Activated T-helper 1 cell treated with anti-CD3 and anti-CD28 coated beads, Interleukin-12 subunit alpha, Interleukin-12 subunit beta, Interleukin-2, Interleukin-4 antibody, amounts not matched to agents 30 ng/mL and 10 ng/mL and 1 ng/mL, durations not matched to agents 14 hours and 24 hours and 36 hours (primary cell): ENCODE results near the gene IFNA5. TPM values are rescaled to one million over a fixed set of nuclear protein-coding genes. Genes with fewer than 3 reads are reported as not detected.

ENCODE experiments used
- DNase-seq: peaks from one replicate; pipeline ENCODE4 v3.0.0; 2021; ENCODE audit warnings: low spot score
- H3K27ac Mint-ChIP-seq: one replicate; pipeline ENCODE4 v1.8.0; 2021; ENCODE audit warnings: mild to moderate bottlenecking, mixed read lengths
- H3K27me3 Mint-ChIP-seq: one replicate; pipeline ENCODE4 v1.8.0; 2022; ENCODE audit warnings: mild to moderate bottlenecking, moderate library complexity, mixed read lengths; ENCODE audit not compliant: insufficient read depth
- H3K36me3 Mint-ChIP-seq: one replicate; pipeline ENCODE4 v1.8.0; 2021; ENCODE audit warnings: low read depth, mixed read lengths
- H3K4me1 Mint-ChIP-seq: one replicate; pipeline ENCODE4 v1.8.0; 2021; ENCODE audit warnings: low read depth, mixed read lengths
- H3K4me3 Mint-ChIP-seq: one replicate; pipeline ENCODE4 v1.8.0; 2021; ENCODE audit warnings: mild to moderate bottlenecking, moderate library complexity, mixed read lengths
- H3K9me3 Mint-ChIP-seq: one replicate; pipeline ENCODE4 v1.8.0; 2021; ENCODE audit warnings: mixed read lengths
- intact Hi-C: fragments of 100-400 bp; cut with micrococcal nuclease; formaldehyde crosslinking; loops from one replicate; pipeline ENCODE4 v1.15.1; 2024
- total RNA-seq: library from RNA; stranded (reverse); gene quantifications from 2 replicates; pipeline ENCODE4 v1.2.3, GENCODE V29; 2022

The IFNA5 gene
- total RNA-seq, 1 donor from 2014 or later = not detected

DNA sequence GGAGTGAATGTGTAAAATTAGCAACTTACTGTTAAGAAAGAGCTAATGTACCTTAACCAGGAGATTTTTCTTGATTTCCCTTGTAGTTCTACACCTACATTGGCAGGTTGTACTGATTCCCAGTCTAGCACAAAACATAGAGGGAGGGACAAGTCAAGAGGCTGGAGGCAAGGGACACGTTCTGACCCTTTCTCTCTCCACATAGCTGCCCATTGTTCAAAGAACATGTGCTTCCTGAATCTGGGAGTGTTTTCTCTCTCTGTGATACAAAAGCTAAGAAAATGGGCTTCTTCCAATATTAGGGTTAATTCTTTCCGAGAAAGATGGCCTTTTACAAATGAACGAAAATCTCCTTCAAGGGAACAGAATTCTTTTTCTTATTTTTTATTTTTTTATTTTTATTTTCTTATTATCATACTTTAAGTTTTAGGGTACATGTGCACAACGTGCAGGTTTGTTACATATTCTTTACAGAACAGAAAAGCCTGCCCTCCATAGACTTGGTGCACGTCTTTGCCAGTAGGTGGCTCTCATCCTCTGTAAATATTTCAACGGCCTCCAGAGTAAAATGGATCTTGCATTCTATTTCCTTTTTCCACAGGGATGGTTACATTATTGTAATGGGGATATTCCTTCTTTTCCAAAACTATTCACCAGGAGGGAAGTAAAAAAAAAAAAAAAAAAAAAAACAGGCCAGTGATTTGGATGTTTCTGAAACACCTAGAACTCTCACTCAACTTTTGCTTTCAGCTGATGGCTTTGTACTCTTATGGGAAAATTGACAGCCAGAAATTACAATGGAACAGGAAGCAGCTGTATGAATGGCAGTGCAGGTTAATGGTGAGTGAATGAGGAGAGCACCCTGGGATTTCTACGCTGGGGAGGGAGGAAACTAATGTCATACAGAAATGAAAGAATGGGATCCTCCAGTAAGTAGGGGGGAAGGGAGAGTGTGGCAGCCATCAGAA is 13.1 kb upstream of the IFNA5 start:
- Mint-ChIP-seq H3K4me3 (no peak overlapping the region), H3K27ac (no peak overlapping the region), H3K9me3 (no peaks in the 10 kb centered on the region), H3K27me3 (peaks cover 22% of the 10 kb centered on the region), H3K36me3 (peaks cover 15% of the 10 kb centered on the region), H3K4me1 (peaks cover 4% of the 10 kb centered on the region)
- no peak for DNase-seq
- intact Hi-C loops = loop anchor here (1.0 kb wide), 3 partner anchors 78 to 471 kb away; no protein-coding TSS in a partner anchor

DNA sequence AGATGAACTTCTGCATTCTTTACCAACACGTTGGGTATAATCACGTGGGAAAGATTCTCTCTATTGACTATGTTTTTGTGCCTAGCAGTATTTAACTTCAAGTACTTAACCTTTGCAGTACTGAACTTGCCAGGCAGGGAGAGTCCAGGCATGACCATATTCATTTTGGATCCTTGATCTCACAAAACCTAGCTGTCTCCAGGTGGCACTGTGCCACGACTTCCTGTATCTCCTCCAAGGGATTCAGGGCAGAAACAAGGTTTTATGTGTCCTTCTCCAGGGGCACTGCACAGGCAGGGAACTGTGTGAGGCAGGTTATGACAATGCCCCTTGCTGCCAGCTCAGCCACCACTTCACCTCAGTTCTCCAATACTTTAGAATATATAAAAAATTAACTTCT is 11.7 kb upstream of the IFNA5 start:
- Mint-ChIP-seq H3K36me3 (peaks cover 6% of the 10 kb centered on the region), H3K9me3 (no peaks in the 10 kb centered on the region), H3K27me3 (peaks cover 24% of the 10 kb centered on the region), H3K4me1 (peaks cover 4% of the 10 kb centered on the region), H3K27ac (no peak overlapping the region), H3K4me3 (no peak overlapping the region)
- no peak for DNase-seq
- intact Hi-C loops = no loop called here

DNA sequence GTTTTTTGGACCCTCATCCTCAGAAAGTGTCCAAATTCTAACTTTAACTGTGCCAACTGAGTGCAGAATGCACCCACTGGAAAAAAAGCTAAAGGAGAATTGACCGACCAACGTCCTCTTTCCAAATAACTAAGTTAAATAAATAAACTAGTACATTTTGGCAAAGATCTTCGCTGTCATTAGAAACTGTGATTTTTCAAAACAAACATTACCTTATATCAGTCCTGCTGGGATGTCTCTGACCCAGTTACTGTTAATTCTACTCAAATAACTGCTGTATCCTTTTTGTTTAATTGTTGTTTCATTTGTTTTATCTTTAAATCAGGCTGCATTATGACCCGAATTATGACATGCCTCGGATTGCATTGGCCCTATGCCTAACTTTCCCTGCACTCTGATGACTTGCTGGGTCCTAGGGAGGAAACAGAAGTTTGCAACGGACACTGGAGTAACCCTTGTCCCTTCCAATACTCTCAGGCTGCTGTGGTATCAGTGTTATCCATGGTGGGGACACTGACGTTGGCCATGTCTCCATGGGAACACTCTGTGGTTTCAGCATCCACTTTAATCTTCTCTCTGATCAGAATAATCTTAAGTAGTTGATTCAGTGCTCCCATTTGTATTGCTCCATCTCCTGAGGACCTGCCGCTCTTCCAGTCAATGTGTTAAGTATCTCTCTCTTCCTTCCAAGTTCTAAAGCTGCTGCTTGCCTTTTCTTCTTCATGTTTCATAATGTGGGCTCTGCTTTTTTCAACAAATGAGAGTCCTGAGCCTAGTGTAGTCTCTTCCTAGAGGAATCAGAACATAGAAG is 11.1 kb upstream of the IFNA5 start:
- Mint-ChIP-seq H3K4me1 (peaks cover 4% of the 10 kb centered on the region), H3K27ac (no peak overlapping the region), H3K4me3 (no peak overlapping the region), H3K9me3 (no peaks in the 10 kb centered on the region), H3K27me3 (peaks cover 24% of the 10 kb centered on the region), H3K36me3 (peaks cover 6% of the 10 kb centered on the region)
- intact Hi-C loops = no loop called here
- no peak for DNase-seq

DNA sequence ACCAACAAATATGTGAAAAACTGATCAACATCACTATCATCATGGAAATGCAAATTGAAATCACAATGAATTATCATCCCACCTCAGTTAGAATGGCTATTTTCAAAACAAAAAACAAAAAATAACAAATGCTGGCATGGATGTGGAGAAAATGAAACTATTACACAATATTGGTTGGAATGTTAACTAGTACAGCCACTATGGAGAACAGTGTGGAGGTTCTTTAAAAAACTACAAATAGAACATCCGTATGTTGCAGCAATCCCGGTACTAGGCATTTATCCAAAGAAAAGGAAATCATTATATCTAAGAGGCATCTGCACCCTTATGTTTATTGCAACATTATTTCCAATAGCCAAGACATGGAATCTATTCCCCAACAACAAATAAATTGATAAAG is 9.0 kb upstream of the IFNA5 start:
- Mint-ChIP-seq H3K4me3 (no peak overlapping the region), H3K36me3 (no peaks in the 10 kb centered on the region), H3K27me3 (peaks cover 24% of the 10 kb centered on the region)

DNA sequence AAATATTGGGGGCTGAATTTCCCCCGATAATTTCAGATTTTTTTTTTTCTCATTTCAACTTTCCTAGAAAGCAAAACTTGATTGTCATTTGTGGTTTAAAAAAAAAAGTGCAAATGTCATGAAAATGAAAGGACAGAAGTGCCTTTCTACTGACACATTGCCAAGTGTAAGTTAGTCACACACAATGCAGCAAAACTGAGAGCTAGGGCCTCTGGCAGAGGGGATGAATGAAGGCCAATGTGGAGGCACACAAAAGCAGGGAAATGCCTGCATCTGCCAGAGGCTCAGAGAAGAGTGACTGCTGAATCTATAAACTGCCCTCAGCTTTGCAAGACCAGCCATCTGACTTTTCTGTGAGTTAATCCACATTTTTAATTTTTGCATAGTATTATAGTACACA is 6.8 kb upstream of the IFNA5 start:
- intact Hi-C loops = no loop called here
- Mint-ChIP-seq H3K27ac (no peak overlapping the region), H3K9me3 (no peaks in the 10 kb centered on the region), H3K27me3 (peaks cover 28% of the 10 kb centered on the region), H3K4me3 (no peak overlapping the region), H3K36me3 (no peaks in the 10 kb centered on the region), H3K4me1 (no peaks in the 10 kb centered on the region)
- no peak for DNase-seq

More for the DNA sequence above, 9.0 kb upstream of the IFNA5 start:
- Mint-ChIP-seq H3K4me1 (peaks cover 4% of the 10 kb centered on the region), H3K27ac (no peak overlapping the region), H3K9me3 (no peaks in the 10 kb centered on the region)
- intact Hi-C loops = no loop called here
- DNase-seq = no peak

DNA sequence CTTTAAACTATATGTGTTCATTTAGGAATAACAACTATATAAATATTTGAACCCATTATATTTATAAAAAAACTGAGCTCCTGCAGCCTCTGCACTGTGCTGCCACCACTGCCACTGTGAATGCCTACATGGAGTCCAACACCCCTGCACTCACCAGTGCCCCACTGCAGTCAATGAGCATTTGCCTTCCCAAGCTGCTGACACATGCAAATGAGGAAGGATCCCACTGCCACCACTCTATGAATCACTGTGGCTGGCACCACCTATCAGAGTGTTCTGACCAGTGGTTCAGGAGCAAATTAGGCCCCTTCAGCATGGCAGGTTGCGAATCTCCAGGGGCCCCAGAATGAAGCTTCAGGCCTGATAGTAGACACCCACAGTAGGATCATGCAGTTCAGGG is 9.1 kb downstream of the IFNA5 start:
- Mint-ChIP-seq H3K4me3 (no peak overlapping the region), H3K9me3 (no peaks in the 10 kb centered on the region), H3K27ac (no peak overlapping the region), H3K27me3 (peaks cover 8% of the 10 kb centered on the region), H3K36me3 (no peaks in the 10 kb centered on the region), H3K4me1 (peaks cover 4% of the 10 kb centered on the region)
- DNase-seq = no peak
- intact Hi-C loops = no loop called here

DNA sequence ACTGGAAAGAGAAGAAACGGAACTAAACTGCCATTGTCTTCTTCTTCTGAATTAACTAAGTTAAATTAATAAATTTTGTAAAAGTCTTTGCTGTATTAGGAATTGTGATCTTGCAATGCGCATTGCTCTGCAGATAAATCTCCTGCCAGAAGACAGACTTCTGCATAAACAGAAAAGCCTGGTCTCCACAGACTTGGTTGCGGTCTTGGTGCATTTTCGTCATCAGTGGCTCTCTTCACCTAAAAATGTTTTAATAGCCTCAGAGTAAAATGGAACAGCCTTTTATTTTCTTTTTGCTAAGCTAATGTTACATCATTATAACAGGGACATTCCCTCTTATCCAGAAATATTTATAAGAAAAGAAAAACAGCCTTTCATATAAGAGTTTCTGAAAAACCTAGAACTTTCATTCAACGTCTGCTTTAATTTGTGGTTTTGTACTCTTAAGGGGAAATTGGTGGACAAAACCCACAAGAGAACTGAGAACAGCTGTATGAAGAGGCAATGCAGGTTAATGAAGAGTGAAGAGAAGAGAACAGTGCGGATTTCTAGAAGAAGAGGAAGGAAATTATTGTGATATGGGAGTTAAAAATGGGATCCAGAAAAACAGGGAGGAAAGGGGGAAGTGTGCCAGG is 10.1 kb downstream of the IFNA5 start:
- intact Hi-C loops = no loop called here
- Mint-ChIP-seq H3K4me3 (no peak overlapping the region), H3K9me3 (no peaks in the 10 kb centered on the region), H3K4me1 (peaks cover 4% of the 10 kb centered on the region), H3K27me3 (peaks cover 11% of the 10 kb centered on the region), H3K36me3 (no peaks in the 10 kb centered on the region), H3K27ac (no peak overlapping the region)
- no peak for DNase-seq

DNA sequence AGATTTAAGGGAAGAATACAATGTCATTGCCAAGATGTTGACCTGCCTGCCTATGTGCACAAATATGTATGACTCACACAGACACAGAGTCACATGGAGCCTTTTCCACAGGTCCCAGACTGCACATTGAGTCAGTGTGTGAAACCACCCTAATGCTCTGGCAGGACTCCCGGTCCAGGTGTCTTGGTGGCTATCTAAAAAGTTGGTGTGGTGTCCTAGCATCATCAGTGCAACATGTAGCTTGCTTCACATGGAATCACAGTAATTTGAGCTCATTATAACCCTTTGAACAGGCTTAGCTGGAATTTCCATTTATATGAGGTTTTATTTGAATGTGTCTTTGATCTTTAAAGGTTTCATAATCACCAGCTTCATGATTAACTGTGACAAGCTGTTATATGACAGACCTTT is 10.7 kb downstream of the IFNA5 start:
- Mint-ChIP-seq H3K27me3 (peaks cover 11% of the 10 kb centered on the region), H3K9me3 (no peaks in the 10 kb centered on the region), H3K4me3 (no peak overlapping the region), H3K27ac (no peak overlapping the region), H3K4me1 (peaks cover 4% of the 10 kb centered on the region), H3K36me3 (no peaks in the 10 kb centered on the region)
- no peak for DNase-seq
- intact Hi-C loops = no loop called here

DNA sequence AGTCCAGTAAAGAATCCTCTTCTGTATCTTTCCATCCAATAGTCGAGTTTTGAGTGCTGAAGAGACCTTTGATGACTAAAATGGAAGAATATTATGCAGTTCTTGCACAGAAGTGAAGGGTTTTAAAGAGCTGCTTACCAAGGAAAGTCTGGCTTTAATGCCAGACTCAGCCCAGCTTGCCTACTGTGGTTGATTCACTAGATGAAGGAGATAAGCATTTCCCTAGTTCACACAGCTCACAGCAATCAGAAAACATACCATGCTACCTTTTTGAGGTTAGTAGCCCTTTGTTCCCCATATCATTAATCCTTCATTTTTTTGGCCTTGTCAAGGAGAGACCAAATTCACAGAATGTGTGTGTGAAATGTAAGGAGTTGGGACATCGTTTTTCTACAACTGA is 15.3 kb downstream of the IFNA5 start:
- H3K9me3 Mint-ChIP-seq = no peaks in the 10 kb centered on the region
- no peak overlapping the region for H3K27ac Mint-ChIP-seq
- H3K4me1 Mint-ChIP-seq = peaks cover 4% of the 10 kb centered on the region

DNA sequence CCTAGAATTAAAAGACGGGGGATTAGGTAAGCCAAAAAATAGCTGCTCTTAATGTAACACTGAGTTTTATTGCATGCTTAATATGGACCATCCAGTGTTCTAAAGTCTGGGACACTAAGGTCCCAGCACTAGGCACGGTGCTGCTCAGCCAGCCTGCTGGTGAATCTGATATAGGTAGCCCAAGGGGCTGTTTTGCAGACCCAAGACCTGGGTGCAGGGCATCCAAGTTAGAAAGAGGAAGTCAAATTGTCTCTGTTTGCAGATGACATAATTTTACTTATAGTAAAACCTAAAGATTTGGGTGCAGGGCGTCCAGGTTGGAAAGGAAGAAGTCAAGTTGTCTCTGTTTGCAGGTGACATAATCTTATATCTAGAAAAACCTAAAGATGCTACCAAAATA is 17.8 kb downstream of the IFNA5 start:
- H3K4me1 Mint-ChIP-seq = no peaks in the 10 kb centered on the region
- peaks cover 13% of the 10 kb centered on the region for H3K27me3 Mint-ChIP-seq
- intact Hi-C loops = no loop called here
- no peaks in the 10 kb centered on the region for H3K36me3 Mint-ChIP-seq
- H3K4me3 Mint-ChIP-seq = no peak overlapping the region
- no peak overlapping the region for H3K27ac Mint-ChIP-seq
- no peaks in the 10 kb centered on the region for H3K9me3 Mint-ChIP-seq
- DNase-seq = no peak

More for the DNA sequence above, 15.3 kb downstream of the IFNA5 start:
- intact Hi-C loops = no loop called here
- DNase-seq = no peak
- Mint-ChIP-seq H3K36me3 (no peaks in the 10 kb centered on the region), H3K27me3 (peaks cover 21% of the 10 kb centered on the region), H3K4me3 (no peak overlapping the region)

DNA sequence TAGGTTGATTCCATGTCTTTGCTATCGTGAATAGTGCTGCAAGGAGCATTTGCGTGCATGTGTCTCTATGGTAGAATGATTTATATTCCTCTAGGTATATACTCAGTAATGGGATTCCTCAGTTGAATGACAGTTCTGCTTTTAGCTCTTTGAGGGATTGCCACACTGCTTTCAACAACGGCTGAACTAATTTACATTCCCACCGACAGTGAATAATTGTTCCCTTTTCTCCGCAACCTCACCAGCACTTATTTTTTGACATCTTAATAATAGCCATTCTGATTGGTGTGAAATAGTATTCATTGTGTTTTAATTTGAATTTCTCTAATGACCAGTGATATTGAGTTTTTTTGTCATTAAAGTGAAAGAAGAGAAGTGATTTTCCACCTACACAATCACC is 18.5 kb downstream of the IFNA5 start:
- Mint-ChIP-seq H3K27ac (no peak overlapping the region), H3K9me3 (no peaks in the 10 kb centered on the region), H3K4me3 (no peak overlapping the region), H3K36me3 (no peaks in the 10 kb centered on the region), H3K4me1 (no peaks in the 10 kb centered on the region), H3K27me3 (peaks cover 14% of the 10 kb centered on the region)
- intact Hi-C loops = no loop called here
- no peak for DNase-seq

DNA sequence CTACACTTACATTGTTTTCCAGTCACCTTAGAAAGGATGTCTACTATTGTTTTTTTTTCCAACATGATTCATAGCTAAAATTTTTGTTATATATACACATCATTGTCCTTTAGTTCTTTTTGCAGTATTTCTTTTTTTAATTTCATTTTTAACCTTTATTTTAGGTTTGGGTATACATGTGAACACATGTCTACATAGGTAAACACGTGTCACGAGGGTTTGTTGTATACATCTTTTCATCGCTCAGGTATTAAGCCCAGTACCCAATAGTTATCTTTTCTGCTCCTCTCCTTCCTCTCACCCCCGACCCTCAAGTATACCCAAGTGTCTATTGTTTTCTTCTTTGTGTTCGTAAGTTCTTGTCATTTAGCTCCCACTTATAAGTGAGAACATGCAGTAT is 19.0 kb downstream of the IFNA5 start:
- no peak overlapping the region for H3K4me3 Mint-ChIP-seq
- no peaks in the 10 kb centered on the region for H3K4me1 Mint-ChIP-seq
- DNase-seq = no peak
- H3K36me3 Mint-ChIP-seq = no peaks in the 10 kb centered on the region
- intact Hi-C loops = no loop called here
- H3K27me3 Mint-ChIP-seq = peaks cover 19% of the 10 kb centered on the region
- H3K9me3 Mint-ChIP-seq = no peaks in the 10 kb centered on the region
- no peak overlapping the region for H3K27ac Mint-ChIP-seq

DNA sequence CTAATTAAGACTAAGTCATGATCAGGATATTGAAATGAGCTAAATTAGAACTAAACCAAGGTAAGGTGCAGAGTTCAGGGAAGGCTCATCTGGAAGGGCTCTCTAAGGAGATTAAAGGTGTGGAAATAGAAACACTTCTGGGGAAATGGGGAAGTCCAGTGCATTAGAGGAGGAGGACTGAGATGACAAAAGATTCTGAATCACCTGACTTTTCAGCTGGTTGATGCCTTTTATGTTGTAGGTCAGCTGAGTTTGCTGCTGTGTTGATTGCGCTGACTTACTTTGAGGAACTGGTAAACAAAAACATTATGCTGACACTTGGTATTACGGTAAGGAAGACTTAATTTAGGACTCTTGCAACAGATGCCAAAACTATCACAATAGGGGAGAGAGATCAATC is 23.8 kb downstream of the IFNA5 start:
- Mint-ChIP-seq H3K9me3 (no peaks in the 10 kb centered on the region), H3K27ac (no peak overlapping the region), H3K27me3 (peaks cover 9% of the 10 kb centered on the region), H3K4me1 (no peaks in the 10 kb centered on the region), H3K4me3 (no peak overlapping the region), H3K36me3 (no peaks in the 10 kb centered on the region)
- DNase-seq = no peak
- intact Hi-C loops = no loop called here
